H9 (cell line): ENCODE results near the gene DGCR8. TPM values are rescaled to one million over a fixed set of nuclear protein-coding genes. Genes with fewer than 3 reads are reported as not detected.

ENCODE experiments used
- DNase-seq: peaks from one replicate; pipeline ENCODE4 v3.0.0-alpha.2; 2017
- H2AFZ ChIP-seq: one replicate; pipeline ENCODE4 v1.6.1; 2013; ENCODE audit warnings: mild to moderate bottlenecking, low read length, control low read depth, moderate library complexity
- H2AK5ac ChIP-seq: 2 replicates; pipeline ENCODE4 v1.6.1; 2013; ENCODE audit warnings: low read length, control low read depth, mixed read lengths; ENCODE audit not compliant: insufficient read length
- H2BK120ac ChIP-seq: one replicate; pipeline ENCODE4 v1.6.1; 2013; ENCODE audit warnings: low read depth, mild to moderate bottlenecking, low read length, control low read depth, inconsistent platforms; ENCODE audit not compliant: poor library complexity, severe bottlenecking
- H2BK12ac ChIP-seq: 2 replicates; pipeline ENCODE4 v1.6.1; 2013; ENCODE audit warnings: low read length, control low read depth, mixed read lengths, low read depth; ENCODE audit not compliant: insufficient read length
- H2BK15ac ChIP-seq: 2 replicates; pipeline ENCODE4 v1.6.1; 2013; ENCODE audit warnings: low read depth, low read length, control low read depth
- H2BK20ac ChIP-seq: one replicate; pipeline ENCODE4 v1.6.1; 2013; ENCODE audit warnings: low read depth, mild to moderate bottlenecking, low read length, control low read depth, inconsistent platforms; ENCODE audit not compliant: poor library complexity, severe bottlenecking
- H2BK5ac ChIP-seq: 2 replicates; pipeline ENCODE4 v1.6.1; 2013; ENCODE audit warnings: low read length, control low read depth, mixed read lengths; ENCODE audit not compliant: insufficient read length
- H3K14ac ChIP-seq: 2 replicates; pipeline ENCODE4 v1.6.1; 2013; ENCODE audit warnings: low read length, control low read depth; ENCODE audit not compliant: insufficient read depth
- H3K18ac ChIP-seq: 2 replicates; pipeline ENCODE4 v1.6.1; 2013; ENCODE audit warnings: low read depth, mild to moderate bottlenecking, mixed read lengths, low read length, control low read depth; ENCODE audit not compliant: insufficient read length
- H3K23ac ChIP-seq: 2 replicates; pipeline ENCODE4 v1.6.1; 2013; ENCODE audit warnings: low read length, control low read depth, mixed read lengths, low read depth; ENCODE audit not compliant: insufficient read length
- H3K23me2 ChIP-seq: 2 replicates; pipeline ENCODE4 v1.6.1; 2013; ENCODE audit warnings: low read depth, mild to moderate bottlenecking, mixed read lengths, low read length, control low read depth; ENCODE audit not compliant: insufficient read length, poor library complexity, severe bottlenecking
- H3K27ac ChIP-seq: 2 replicates; pipeline ENCODE4 v1.5.1; 2013; ENCODE audit warnings: low read length, control low read depth, mixed read lengths, low read depth; ENCODE audit not compliant: insufficient read length
- H3K27me3 ChIP-seq: 2 replicates; pipeline ENCODE4 v1.6.1; 2013; ENCODE audit warnings: low read length, control low read depth, inconsistent platforms; ENCODE audit not compliant: insufficient read depth
- H3K4ac ChIP-seq: 2 replicates; pipeline ENCODE4 v1.6.1; 2013; ENCODE audit warnings: low read depth, mild to moderate bottlenecking, control low read depth, inconsistent platforms, low read length, moderate library complexity
- H3K4me1 ChIP-seq: 2 replicates; pipeline ENCODE4 v1.6.1; 2013; ENCODE audit warnings: low read length, control low read depth, inconsistent platforms; ENCODE audit not compliant: insufficient read depth
- H3K4me2 ChIP-seq: 2 replicates; pipeline ENCODE4 v1.6.1; 2013; ENCODE audit warnings: low read length, control low read depth, mixed read lengths; ENCODE audit not compliant: insufficient read length, insufficient read depth
- H3K56ac ChIP-seq: 2 replicates; pipeline ENCODE4 v1.6.1; 2013; ENCODE audit warnings: low read depth, mild to moderate bottlenecking, mixed read lengths, low read length, control low read depth; ENCODE audit not compliant: insufficient read length
- H3K79me1 ChIP-seq: 2 replicates; pipeline ENCODE4 v1.6.1; 2013; ENCODE audit warnings: low read depth, mild to moderate bottlenecking, moderate library complexity, low read length, control low read depth, inconsistent platforms; ENCODE audit not compliant: insufficient read depth, poor library complexity, severe bottlenecking
- H3K79me2 ChIP-seq: 2 replicates; pipeline ENCODE4 v1.6.1; 2013; ENCODE audit warnings: low read length, control low read depth, inconsistent platforms; ENCODE audit not compliant: insufficient read depth
- H3K9ac ChIP-seq: 2 replicates; pipeline ENCODE4 v1.6.1; 2013; ENCODE audit warnings: low read length, control low read depth, mixed read lengths; ENCODE audit not compliant: insufficient read length; ENCODE audit errors: extremely low read depth
- H3K9me3 ChIP-seq: one replicate; pipeline ENCODE4 v1.6.1; 2013; ENCODE audit warnings: low read depth, low read length, inconsistent platforms; ENCODE audit not compliant: control insufficient read depth
- H3T11ph ChIP-seq: one replicate; pipeline ENCODE4 v1.6.1; 2013; ENCODE audit warnings: mild to moderate bottlenecking, low read length, control low read depth, inconsistent platforms
- H4K20me1 ChIP-seq: one replicate; pipeline ENCODE4 v1.6.1; 2013; ENCODE audit not compliant: control insufficient read depth, insufficient read length, insufficient read depth
- H4K5ac ChIP-seq: 2 replicates; pipeline ENCODE4 v1.6.1; 2013; ENCODE audit warnings: low read depth, mild to moderate bottlenecking, mixed read lengths, low read length, control low read depth; ENCODE audit not compliant: insufficient read length
- H4K8ac ChIP-seq: replicated peaks from 2 replicates; pipeline ENCODE4 v1.6.1; 2013; ENCODE audit warnings: low read length, control low read depth, mixed read lengths, low read depth; ENCODE audit not compliant: insufficient read length
- H4K91ac ChIP-seq: 2 replicates; pipeline ENCODE4 v1.6.1; 2013; ENCODE audit warnings: low read depth, mild to moderate bottlenecking, moderate library complexity, mixed read lengths, low read length, control low read depth; ENCODE audit not compliant: insufficient read length
- H3K27ac Mint-ChIP-seq, 3 experiments: 2 replicates in 2 of 3; 3 replicates in 1 of 3; pipeline ENCODE4 v1.8.0; 2020 to 2021; ENCODE audit warnings: mixed read lengths in 3 of 3, mild to moderate bottlenecking in 1 of 3, moderate library complexity in 1 of 3
- H3K27me3 Mint-ChIP-seq: 2 replicates; pipeline ENCODE4 v1.8.0; 2021; ENCODE audit warnings: low read depth, mild to moderate bottlenecking, moderate library complexity, mixed read lengths
- H3K36me3 Mint-ChIP-seq, 3 experiments: 2 replicates in 2 of 3; 3 replicates in 1 of 3; pipeline ENCODE4 v1.8.0; 2020 to 2021; ENCODE audit warnings: low read depth in 3 of 3, mixed read lengths in 3 of 3; ENCODE audit not compliant: insufficient read depth in 1 of 3
- H3K4me1 Mint-ChIP-seq, 2 experiments: 2 replicates each; pipeline ENCODE4 v1.8.0; 2020; ENCODE audit warnings: mixed read lengths in 2 of 2
- H3K4me3 Mint-ChIP-seq, 2 experiments: 2 replicates in 1 of 2; 3 replicates in 1 of 2; pipeline ENCODE4 v1.8.0; 2020 to 2021; ENCODE audit warnings: mild to moderate bottlenecking in 2 of 2, mixed read lengths in 2 of 2, moderate library complexity in 1 of 2
- H3K9me3 Mint-ChIP-seq, 2 experiments: 2 replicates in 1 of 2; 3 replicates in 1 of 2; pipeline ENCODE4 v1.8.0; 2020; ENCODE audit warnings: mild to moderate bottlenecking in 2 of 2, mixed read lengths in 2 of 2, moderate library complexity in 1 of 2
- WGBS: extraction: QIAGEN DNeasy Blood & Tissue Kit; methylation state at CpG from one replicate; pipeline ENCODE4 v1.1.7; 2013; ENCODE audit warnings: missing lambda C conversion rate, low lambda C conversion rate, mixed read lengths; ENCODE audit not compliant: insufficient read length; ENCODE audit errors: extremely low coverage; 5-methylcytosine and 5-hydroxymethylcytosine counted together
- total RNA-seq: library from RNA; stranded (reverse); gene quantifications from 2 replicates; pipeline ENCODE4 v1.2.1, GENCODE V29; 2021
- TF ChIP-seq, protein P1 (sequence below): fragments of 200-600 bp; sonication (generic); conservative IDR thresholded peaks from 3 replicates; pipeline ENCODE4 v1.8.0; 2021; ENCODE audit warnings: antibody characterized with exemption, mild to moderate bottlenecking

Gene DGCR8
- total RNA-seq, 1 experiment from 2014 or later: 74.5 TPM

DNA sequence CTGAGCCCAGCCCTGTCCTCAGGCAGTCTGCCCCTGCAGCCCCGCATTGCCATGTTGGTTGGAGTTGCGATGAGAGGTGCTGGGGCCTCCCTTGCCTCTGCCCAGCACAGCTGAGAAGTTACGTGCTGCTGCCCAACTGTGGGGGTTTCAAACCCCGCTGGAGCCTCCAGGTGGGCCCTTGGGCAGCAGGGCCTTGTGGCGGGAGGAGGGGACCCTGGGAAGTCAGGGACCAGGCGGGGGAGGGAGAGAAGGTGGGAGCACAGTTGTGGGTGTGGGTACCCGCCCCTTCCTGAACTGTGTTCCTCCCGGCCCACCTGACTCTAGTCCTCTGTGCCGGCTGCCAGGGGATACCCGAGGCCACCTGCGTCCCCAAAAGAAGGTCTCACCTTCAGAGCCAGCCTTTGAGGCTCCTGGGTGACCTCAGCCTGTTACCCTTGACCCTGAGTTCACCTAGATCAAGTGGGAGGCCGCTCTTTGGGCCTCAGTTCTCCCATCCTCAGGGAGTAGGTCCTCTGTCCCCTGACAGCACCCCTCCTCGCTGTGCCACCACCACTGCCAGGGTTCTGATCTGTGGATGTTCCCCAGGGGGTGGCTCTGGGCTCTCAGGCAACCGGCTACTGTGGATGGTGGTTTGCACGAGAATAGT lies 78.5 kb downstream of the DGCR8 start:
- Histone ChIP-seq H3T11ph (no peak overlapping the region), H3K18ac (no peak overlapping the region), H2BK120ac (no peak overlapping the region), H3K14ac (no peak overlapping the region), H2BK12ac (no peak overlapping the region), H2BK20ac (no peak overlapping the region), H3K4me2 (no peak overlapping the region), H3K79me2 (no peaks in the 10 kb centered on the region), H4K20me1 (no peaks in the 10 kb centered on the region), H3K23ac (no peak overlapping the region), H3K9ac (no peak overlapping the region), H2AFZ (no peak overlapping the region), H3K27me3 (no peaks in the 10 kb centered on the region), H4K5ac (no peak overlapping the region), H4K8ac (no peak overlapping the region), H3K4me1 (no peaks in the 10 kb centered on the region), H2AK5ac (no peak overlapping the region), H3K56ac (no peak overlapping the region), H3K23me2 (peaks cover 5% of the 10 kb centered on the region), H4K91ac (no peak overlapping the region), H3K79me1 (no peaks in the 10 kb centered on the region), H2BK5ac (no peak overlapping the region), H3K9me3 (no peaks in the 10 kb centered on the region), H3K27ac (no peak overlapping the region), H3K4ac (no peak overlapping the region), H2BK15ac (no peak overlapping the region)
- Mint-ChIP-seq H3K4me3 (no peak overlapping the region), H3K4me1 (peaks cover 6 to 14% of the 10 kb centered on the region in 2 experiments), H3K36me3 (no peaks in the 10 kb centered on the region; a peak in 1 of 7 replicates), H3K9me3 (peaks cover 0 to 10% of the 10 kb centered on the region in 2 experiments; a peak in 1 of 5 replicates), H3K27ac (no peak overlapping the region; a peak in 2 of 7 replicates), H3K27me3 (no peaks in the 10 kb centered on the region)
- TF ChIP-seq, protein P1, sequence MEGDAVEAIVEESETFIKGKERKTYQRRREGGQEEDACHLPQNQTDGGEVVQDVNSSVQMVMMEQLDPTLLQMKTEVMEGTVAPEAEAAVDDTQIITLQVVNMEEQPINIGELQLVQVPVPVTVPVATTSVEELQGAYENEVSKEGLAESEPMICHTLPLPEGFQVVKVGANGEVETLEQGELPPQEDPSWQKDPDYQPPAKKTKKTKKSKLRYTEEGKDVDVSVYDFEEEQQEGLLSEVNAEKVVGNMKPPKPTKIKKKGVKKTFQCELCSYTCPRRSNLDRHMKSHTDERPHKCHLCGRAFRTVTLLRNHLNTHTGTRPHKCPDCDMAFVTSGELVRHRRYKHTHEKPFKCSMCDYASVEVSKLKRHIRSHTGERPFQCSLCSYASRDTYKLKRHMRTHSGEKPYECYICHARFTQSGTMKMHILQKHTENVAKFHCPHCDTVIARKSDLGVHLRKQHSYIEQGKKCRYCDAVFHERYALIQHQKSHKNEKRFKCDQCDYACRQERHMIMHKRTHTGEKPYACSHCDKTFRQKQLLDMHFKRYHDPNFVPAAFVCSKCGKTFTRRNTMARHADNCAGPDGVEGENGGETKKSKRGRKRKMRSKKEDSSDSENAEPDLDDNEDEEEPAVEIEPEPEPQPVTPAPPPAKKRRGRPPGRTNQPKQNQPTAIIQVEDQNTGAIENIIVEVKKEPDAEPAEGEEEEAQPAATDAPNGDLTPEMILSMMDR: no peak
- no CpG with 5 or more reads among the region's 15 CpGs for WGBS
- no peak for DNase-seq
